Activated naive CD8-positive, alpha-beta T cell (primary cell): ENCODE results near the gene USB1.

Source experiments
- H3K27ac Mint-ChIP-seq: one replicate; pipeline ENCODE4 v1.8.0; 2021; ENCODE audit warnings: mixed read lengths
- H3K27me3 Mint-ChIP-seq: one replicate; pipeline ENCODE4 v1.8.0; 2021; ENCODE audit warnings: mixed read lengths
- H3K36me3 Mint-ChIP-seq: one replicate; pipeline ENCODE4 v1.8.0; 2021; ENCODE audit warnings: mixed read lengths
- H3K4me1 Mint-ChIP-seq: one replicate; pipeline ENCODE4 v1.8.0; 2021; ENCODE audit warnings: low read depth, mixed read lengths
- H3K4me3 Mint-ChIP-seq: one replicate; pipeline ENCODE4 v1.8.0; 2021; ENCODE audit warnings: mild to moderate bottlenecking, mixed read lengths
- H3K9me3 Mint-ChIP-seq: one replicate; pipeline ENCODE4 v1.8.0; 2021; ENCODE audit warnings: low read depth, mixed read lengths

USB1 gene

GRCh38 chr16:58048494-58049231 lies 47.5 kb downstream of the USB1 start:
- H3K36me3 Mint-ChIP-seq = no peaks in the 10 kb centered on the region

GRCh38 chr16:58049232-58050185 lies 48.3 kb downstream of the USB1 start:
- Mint-ChIP-seq H3K4me3 (no peak overlapping the region), H3K9me3 (no peaks in the 10 kb centered on the region), H3K36me3 (no peaks in the 10 kb centered on the region), H3K27me3 (no peaks in the 10 kb centered on the region), H3K27ac (no peak overlapping the region), H3K4me1 (no peaks in the 10 kb centered on the region)

More at GRCh38 chr16:58048494-58049231, 47.5 kb downstream of the USB1 start:
- no peaks in the 10 kb centered on the region for H3K4me1 Mint-ChIP-seq
- no peaks in the 10 kb centered on the region for H3K9me3 Mint-ChIP-seq
- no peak overlapping the region for H3K27ac Mint-ChIP-seq
- H3K27me3 Mint-ChIP-seq = no peaks in the 10 kb centered on the region
- no peak overlapping the region for H3K4me3 Mint-ChIP-seq

GRCh38 chr16:58051296-58051695 lies 50.1 kb downstream of the USB1 start:
- no peak overlapping the region for H3K4me3 Mint-ChIP-seq
- no peaks in the 10 kb centered on the region for H3K27me3 Mint-ChIP-seq
- H3K4me1 Mint-ChIP-seq = no peaks in the 10 kb centered on the region
- H3K27ac Mint-ChIP-seq = no peak overlapping the region
- no peaks in the 10 kb centered on the region for H3K36me3 Mint-ChIP-seq
- H3K9me3 Mint-ChIP-seq = no peaks in the 10 kb centered on the region

- H3K4me3 Mint-ChIP-seq = no peak overlapping the region
- H3K9me3 Mint-ChIP-seq = no peaks in the 10 kb centered on the region
- no peaks in the 10 kb centered on the region for H3K27me3 Mint-ChIP-seq
- H3K4me1 Mint-ChIP-seq = no peaks in the 10 kb centered on the region
- no peaks in the 10 kb centered on the region for H3K36me3 Mint-ChIP-seq
- no peak overlapping the region for H3K27ac Mint-ChIP-seq
Observed at GRCh38 chr16:58051821-58052603, 50.8 kb downstream of the USB1 start.

- H3K36me3 Mint-ChIP-seq = no peaks in the 10 kb centered on the region
- no peaks in the 10 kb centered on the region for H3K9me3 Mint-ChIP-seq
- no peaks in the 10 kb centered on the region for H3K4me1 Mint-ChIP-seq
- H3K4me3 Mint-ChIP-seq = no peak overlapping the region
- no peak overlapping the region for H3K27ac Mint-ChIP-seq
- H3K27me3 Mint-ChIP-seq = no peaks in the 10 kb centered on the region
Observed at GRCh38 chr16:58053682-58054005, 52.4 kb downstream of the USB1 start.

- Mint-ChIP-seq H3K9me3 (no peaks in the 10 kb centered on the region), H3K27me3 (no peaks in the 10 kb centered on the region), H3K27ac (no peak overlapping the region), H3K4me1 (no peaks in the 10 kb centered on the region), H3K4me3 (no peak overlapping the region), H3K36me3 (no peaks in the 10 kb centered on the region)
Observed at GRCh38 chr16:58054289-58054688, 53.1 kb downstream of the USB1 start.

- H3K36me3 Mint-ChIP-seq = no peaks in the 10 kb centered on the region
- no peak overlapping the region for H3K4me3 Mint-ChIP-seq
- H3K27me3 Mint-ChIP-seq = no peaks in the 10 kb centered on the region
- H3K4me1 Mint-ChIP-seq = no peaks in the 10 kb centered on the region
- H3K9me3 Mint-ChIP-seq = no peaks in the 10 kb centered on the region
- H3K27ac Mint-ChIP-seq = no peak overlapping the region
Observed at GRCh38 chr16:58056580-58056979, 55.4 kb downstream of the USB1 start.

- Mint-ChIP-seq H3K36me3 (no peaks in the 10 kb centered on the region), H3K4me3 (no peak overlapping the region), H3K27me3 (no peaks in the 10 kb centered on the region), H3K4me1 (no peaks in the 10 kb centered on the region), H3K9me3 (no peaks in the 10 kb centered on the region), H3K27ac (no peak overlapping the region)
Observed at GRCh38 chr16:58057121-58057520, 55.9 kb downstream of the USB1 start.

- Mint-ChIP-seq H3K27me3 (no peaks in the 10 kb centered on the region), H3K36me3 (no peaks in the 10 kb centered on the region), H3K27ac (no peak overlapping the region), H3K4me1 (no peaks in the 10 kb centered on the region), H3K4me3 (no peak overlapping the region), H3K9me3 (no peaks in the 10 kb centered on the region)
Observed at GRCh38 chr16:58057784-58058183, 56.6 kb downstream of the USB1 start.

GRCh38 chr16:58062821-58063220 lies 61.6 kb downstream of the USB1 start:
- no peaks in the 10 kb centered on the region for H3K4me1 Mint-ChIP-seq
- H3K27me3 Mint-ChIP-seq = no peaks in the 10 kb centered on the region
- no peaks in the 10 kb centered on the region for H3K9me3 Mint-ChIP-seq
- no peak overlapping the region for H3K27ac Mint-ChIP-seq
- no peaks in the 10 kb centered on the region for H3K36me3 Mint-ChIP-seq
- no peak overlapping the region for H3K4me3 Mint-ChIP-seq

GRCh38 chr16:58063377-58064076 lies 62.3 kb downstream of the USB1 start:
- no peak overlapping the region for H3K4me3 Mint-ChIP-seq
- H3K4me1 Mint-ChIP-seq = no peaks in the 10 kb centered on the region
- H3K9me3 Mint-ChIP-seq = no peaks in the 10 kb centered on the region
- no peaks in the 10 kb centered on the region for H3K36me3 Mint-ChIP-seq
- H3K27me3 Mint-ChIP-seq = no peaks in the 10 kb centered on the region
- no peak overlapping the region for H3K27ac Mint-ChIP-seq

GRCh38 chr16:58070585-58070984 lies 69.4 kb downstream of the USB1 start:
- Mint-ChIP-seq H3K9me3 (no peaks in the 10 kb centered on the region), H3K4me1 (no peaks in the 10 kb centered on the region), H3K4me3 (no peak overlapping the region), H3K27me3 (no peaks in the 10 kb centered on the region), H3K27ac (no peak overlapping the region), H3K36me3 (peaks cover 3% of the 10 kb centered on the region)
